ENCODE data around the gene TRIM46. TPM values are rescaled to one million over a fixed set of nuclear protein-coding genes. Genes with fewer than 3 reads are reported as not detected.

TRIM46 gene
- polyA plus RNA-seq, 3 donors, result 0.13 TPM; not detected in 2

GRCh38 chr1:155133799-155134281 lies 39.8 kb upstream of the TRIM46 start:
- Mint-ChIP-seq H3K4me1 (peaks cover 42% of the 10 kb centered on the region), H3K27me3 (ENCODE audit: low read depth in 3 of 3) (peaks cover 23 to 33% (median 33%) of the 10 kb centered on the region in 3 donors), H3K9me3 (peaks cover 0 to 7% (median 1%) of the 10 kb centered on the region in 7 donors), H3K4me3 (no peak overlapping the region), H3K36me3 (peaks cover 14 to 16% of the 10 kb centered on the region in 2 donors), H3K27ac (peak overlapping the region in 1 of 7 donors; percentile 51)
- Histone ChIP-seq H3K36me3 (replicated peaks in 1 of 2; ENCODE audit: control insufficient read depth in 1 of 2, insufficient read depth in 2 of 2, low read length in 2 of 2) (peaks cover 0 to 11% of the 10 kb centered on the region in 2 donors), H3K27me3 (ENCODE audit: control insufficient read depth in 2 of 2, insufficient read depth in 2 of 2, low read length in 2 of 2) (peaks cover 16 to 26% of the 10 kb centered on the region in 2 donors), H3K9me3 (replicated peaks in 1 of 2; ENCODE audit: control insufficient read depth in 1 of 2, insufficient read depth in 1 of 2, low read length in 2 of 2) (peaks cover 0 to 7% of the 10 kb centered on the region in 2 donors), H2AFZ (ENCODE audit: insufficient read depth, low read depth, low read length, poor library complexity, severe bottlenecking) (no peak overlapping the region), H4K20me1 (ENCODE audit: insufficient read depth, low read length) (peaks cover 7% of the 10 kb centered on the region), H3K4me3 (replicated peaks in 1 of 3; ENCODE audit: low read depth in 2 of 3, low read length in 3 of 3) (no peak overlapping the region), H3K4me2 (replicated peaks; ENCODE audit: extremely low read depth, low read length, poor library complexity, severe bottlenecking) (no peak overlapping the region), H3K27ac (ENCODE audit: low read depth in 1 of 2, low read length in 2 of 2) (no peak overlapping the region), H3K79me2 (ENCODE audit: insufficient read depth, low read length) (peaks cover 23% of the 10 kb centered on the region), H3K4me1 (ENCODE audit: control insufficient read depth in 1 of 2, insufficient read depth in 2 of 2, low read length in 2 of 2) (peaks cover 22 to 39% of the 10 kb centered on the region in 2 donors), H3K9ac (ENCODE audit: insufficient read depth, low read length, poor library complexity, severe bottlenecking) (no peak overlapping the region)
- intact Hi-C loops (cut with micrococcal nuclease), result loop anchor here in 1 of 2 donors (5.0 kb wide), 1 partner anchor 47 kb away; no protein-coding TSS in a partner anchor
- no peak for TF ChIP-seq CTCF (IDR thresholded peaks at IDR 0.05)
- WGBS (ENCODE audit: insufficient coverage), result 100% methylated on average over 5 of the region's 7 CpGs
- DNase-seq, result no peak

- H3K27ac ChIP-seq (ENCODE audit: low read depth in 1 of 2, low read length in 2 of 2), result peak overlapping the region in 1 of 2 donors; percentile 97
- WGBS (ENCODE audit: insufficient coverage), result 76% methylated on average over 1 of the region's 1 CpG
- H3K36me3 Mint-ChIP-seq, result peaks cover 15 to 19% of the 10 kb centered on the region in 2 donors
- H3K79me2 ChIP-seq (ENCODE audit: insufficient read depth, low read length), result peaks cover 27% of the 10 kb centered on the region
- peaks cover 0 to 11% of the 10 kb centered on the region in 2 donors for H3K36me3 ChIP-seq (replicated peaks in 1 of 2; ENCODE audit: control insufficient read depth in 1 of 2, insufficient read depth in 2 of 2, low read length in 2 of 2)
- no peak overlapping the region for H2AFZ ChIP-seq (ENCODE audit: insufficient read depth, low read depth, low read length, poor library complexity, severe bottlenecking)
- H3K4me3 ChIP-seq (replicated peaks in 1 of 3; ENCODE audit: low read depth in 2 of 3, low read length in 3 of 3), result peak overlapping the region in 1 of 3 experiments; percentile 79
- peak overlapping the region; percentile 99 to 100 (median 100) for H3K27ac Mint-ChIP-seq
- H3K4me1 Mint-ChIP-seq, result peaks cover 42% of the 10 kb centered on the region
- peaks cover 18 to 28% (median 28%) of the 10 kb centered on the region in 3 donors for H3K27me3 Mint-ChIP-seq (ENCODE audit: low read depth in 3 of 3)
- H3K9me3 ChIP-seq (replicated peaks in 1 of 2; ENCODE audit: control insufficient read depth in 1 of 2, insufficient read depth in 1 of 2, low read length in 2 of 2), result peaks cover 0 to 2% of the 10 kb centered on the region in 2 donors
- TF ChIP-seq CTCF (IDR thresholded peaks at IDR 0.05), result no peak
- H3K9me3 Mint-ChIP-seq, result peaks cover 0 to 7% (median 0%) of the 10 kb centered on the region in 7 donors
- DNase-seq, result no peak
- H3K4me1 ChIP-seq (ENCODE audit: control insufficient read depth in 1 of 2, insufficient read depth in 2 of 2, low read length in 2 of 2), result peaks cover 23 to 39% of the 10 kb centered on the region in 2 donors
- H3K4me3 Mint-ChIP-seq, result peak overlapping the region in 1 of 2 donors; percentile 97
- no peak overlapping the region for H3K9ac ChIP-seq (ENCODE audit: insufficient read depth, low read length, poor library complexity, severe bottlenecking)
- peaks cover 11 to 21% of the 10 kb centered on the region in 2 donors for H3K27me3 ChIP-seq (ENCODE audit: control insufficient read depth in 2 of 2, insufficient read depth in 2 of 2, low read length in 2 of 2)
- intact Hi-C loops (cut with micrococcal nuclease), result loop anchor here in 1 of 2 donors (5.0 kb wide), 1 partner anchor 47 kb away; no protein-coding TSS in a partner anchor
- peak overlapping the region; percentile 84 for H3K4me2 ChIP-seq (replicated peaks; ENCODE audit: extremely low read depth, low read length, poor library complexity, severe bottlenecking)
- peaks cover 7% of the 10 kb centered on the region for H4K20me1 ChIP-seq (ENCODE audit: insufficient read depth, low read length)
Observed at GRCh38 chr1:155134322-155134721, 39.3 kb upstream of the TRIM46 start.

Data from CD14-positive monocyte (primary cell).